SU-DHL-6 (cell line): Measurements from ENCODE around the gene TARBP2.

Experiments used
- H2AFZ ChIP-seq: fragments of 200-600 bp; sonication (generic); 2 replicates; pipeline ENCODE4 v1.6.1; 2014; ENCODE audit warnings: low read depth, mild to moderate bottlenecking, moderate library complexity, mixed read lengths, antibody characterized with exemption, low read length; ENCODE audit not compliant: severe bottlenecking
- H3F3A ChIP-seq: fragments of 200-600 bp; shearing (Covaris generic); 2 replicates; pipeline ENCODE4 v1.6.0; 2016; ENCODE audit warnings: antibody characterized with exemption, mild to moderate bottlenecking; ENCODE audit not compliant: insufficient read depth
- H3K27ac ChIP-seq: fragments of 200-600 bp; sonication (generic); 2 replicates; pipeline ENCODE4 v1.5.1; 2016; ENCODE audit warnings: low read depth, mild to moderate bottlenecking, low read length, moderate library complexity, mixed read lengths
- H3K27me3 ChIP-seq: fragments of 200-600 bp; sonication (generic), shearing (Covaris generic); 2 replicates; pipeline ENCODE4 v1.6.0; 2014; ENCODE audit warnings: mild to moderate bottlenecking, low read length
- H3K36me3 ChIP-seq: fragments of 200-600 bp; sonication (generic); 2 replicates; pipeline ENCODE4 v1.6.1; 2014; ENCODE audit warnings: mild to moderate bottlenecking, low read length, mixed read lengths
- H3K4me2 ChIP-seq: fragments of 300-600, 200-600 bp; shearing (Covaris generic), sonication (generic); 2 replicates; pipeline ENCODE4 v1.6.0; 2014; ENCODE audit warnings: low read length, low read depth, mild to moderate bottlenecking; ENCODE audit not compliant: poor library complexity, severe bottlenecking
- H3K4me3 ChIP-seq: fragments of 200-600 bp; sonication (generic); 2 replicates; pipeline ENCODE4 v1.5.1; 2014; ENCODE audit warnings: antibody characterized with exemption, low read length, mild to moderate bottlenecking, mixed read lengths; ENCODE audit not compliant: insufficient read depth, poor library complexity, severe bottlenecking
- H3K79me2 ChIP-seq: fragments of 200-600 bp; sonication (generic); 2 replicates; pipeline ENCODE4 v1.6.1; 2014; ENCODE audit warnings: mild to moderate bottlenecking, low read length, moderate library complexity; ENCODE audit not compliant: insufficient read depth
- H3K9ac ChIP-seq: fragments of 200-600 bp; sonication (generic); 2 replicates; pipeline ENCODE4 v1.7.0; 2014; ENCODE audit warnings: mild to moderate bottlenecking, low read length
- H3K9me2 ChIP-seq: fragments of 200-600 bp; sonication (generic); replicated peaks from 2 replicates; pipeline ENCODE4 v1.6.1; 2014; ENCODE audit warnings: low read length; ENCODE audit not compliant: insufficient read depth
- H3K9me3 ChIP-seq: fragments of 200-600 bp; sonication (generic); 2 replicates; pipeline ENCODE4 v1.6.1; 2014; ENCODE audit warnings: low read length, mixed read lengths; ENCODE audit not compliant: insufficient read depth
- H4K20me1 ChIP-seq: fragments of 200-600 bp; sonication (generic); 2 replicates; pipeline ENCODE4 v1.6.1; 2014; ENCODE audit warnings: low read depth, mild to moderate bottlenecking, antibody characterized with exemption, low read length, moderate library complexity, mixed read lengths
- EZH2phosphoT487 ChIP-seq: fragments of 200-600 bp; sonication (generic), shearing (Covaris generic); conservative IDR thresholded peaks from 2 replicates; pipeline ENCODE4 v1.6.1; 2018; ENCODE audit warnings: mild to moderate bottlenecking, antibody characterized with exemption, low read length, moderate library complexity, mixed read lengths
- TF ChIP-seq, protein P1 (sequence below): fragments of 200-600 bp; sonication (generic); IDR thresholded peaks from one replicate; pipeline ENCODE4 v1.5.1; 2017; ENCODE audit warnings: antibody characterized with exemption, mild to moderate bottlenecking, low read length, moderate library complexity; ENCODE audit not compliant: insufficient read depth, poor library complexity, severe bottlenecking

TARBP2 gene

GRCh38 chr12:53459097-53459496, 42.0 kb upstream of the TARBP2 start:
- H4K20me1 ChIP-seq: peaks cover 51% of the 10 kb centered on the region
- no peak overlapping the region for H3K27ac ChIP-seq

GRCh38 chr12:53461059-53461458, 40.0 kb upstream of the TARBP2 start:
- H3K4me2 ChIP-seq: no peak overlapping the region
- H3K36me3 ChIP-seq: peaks cover 85% of the 10 kb centered on the region
- no peaks in the 10 kb centered on the region for H3K9me3 ChIP-seq
- H4K20me1 ChIP-seq: peaks cover 40% of the 10 kb centered on the region
- H3K9ac ChIP-seq: no peak overlapping the region
- H3K27ac ChIP-seq: no peak overlapping the region
- H2AFZ ChIP-seq: no peak overlapping the region
- no peaks in the 10 kb centered on the region for H3K9me2 ChIP-seq
- TF ChIP-seq EZH2phosphoT487: no peak
- TF ChIP-seq, protein P1, sequence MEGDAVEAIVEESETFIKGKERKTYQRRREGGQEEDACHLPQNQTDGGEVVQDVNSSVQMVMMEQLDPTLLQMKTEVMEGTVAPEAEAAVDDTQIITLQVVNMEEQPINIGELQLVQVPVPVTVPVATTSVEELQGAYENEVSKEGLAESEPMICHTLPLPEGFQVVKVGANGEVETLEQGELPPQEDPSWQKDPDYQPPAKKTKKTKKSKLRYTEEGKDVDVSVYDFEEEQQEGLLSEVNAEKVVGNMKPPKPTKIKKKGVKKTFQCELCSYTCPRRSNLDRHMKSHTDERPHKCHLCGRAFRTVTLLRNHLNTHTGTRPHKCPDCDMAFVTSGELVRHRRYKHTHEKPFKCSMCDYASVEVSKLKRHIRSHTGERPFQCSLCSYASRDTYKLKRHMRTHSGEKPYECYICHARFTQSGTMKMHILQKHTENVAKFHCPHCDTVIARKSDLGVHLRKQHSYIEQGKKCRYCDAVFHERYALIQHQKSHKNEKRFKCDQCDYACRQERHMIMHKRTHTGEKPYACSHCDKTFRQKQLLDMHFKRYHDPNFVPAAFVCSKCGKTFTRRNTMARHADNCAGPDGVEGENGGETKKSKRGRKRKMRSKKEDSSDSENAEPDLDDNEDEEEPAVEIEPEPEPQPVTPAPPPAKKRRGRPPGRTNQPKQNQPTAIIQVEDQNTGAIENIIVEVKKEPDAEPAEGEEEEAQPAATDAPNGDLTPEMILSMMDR: no peak
- H3K27me3 ChIP-seq: no peaks in the 10 kb centered on the region
- H3K4me3 ChIP-seq: no peak overlapping the region
- peaks cover 23% of the 10 kb centered on the region for H3F3A ChIP-seq
- H3K79me2 ChIP-seq: peaks cover 73% of the 10 kb centered on the region

More at GRCh38 chr12:53459097-53459496, 42.0 kb upstream of the TARBP2 start:
- Histone ChIP-seq H3K4me2 (no peak overlapping the region), H3K27me3 (no peaks in the 10 kb centered on the region), H3K36me3 (peaks cover 85% of the 10 kb centered on the region), H3F3A (peaks cover 24% of the 10 kb centered on the region; the same call in 1 of the 2 replicates), H2AFZ (no peak overlapping the region), H3K9me2 (no peaks in the 10 kb centered on the region), H3K9ac (no peak overlapping the region), H3K79me2 (peaks cover 86% of the 10 kb centered on the region), H3K4me3 (no peak overlapping the region), H3K9me3 (no peaks in the 10 kb centered on the region)
- TF ChIP-seq EZH2phosphoT487: no peak
- TF ChIP-seq, protein P1: no peak

DNA sequence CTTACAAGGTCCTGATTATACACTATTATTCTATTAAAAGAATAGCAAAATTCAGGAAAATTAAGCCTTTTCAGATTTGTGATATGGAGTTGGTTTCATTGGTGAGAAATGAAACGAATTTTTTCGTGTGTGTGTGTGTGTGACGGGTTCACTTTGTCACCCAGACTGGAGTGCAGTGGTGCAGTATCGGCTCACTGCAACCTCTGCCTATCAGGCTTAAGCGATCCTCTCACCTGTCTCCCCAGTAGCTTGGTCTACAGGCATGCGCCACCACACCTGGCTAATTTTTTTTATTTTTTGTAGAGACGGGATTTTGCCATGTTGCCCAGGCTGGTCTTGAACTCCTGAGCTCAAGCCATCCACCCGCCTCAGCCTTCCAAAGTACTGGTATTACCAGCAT, 39.5 kb upstream of the TARBP2 start:
- no peaks in the 10 kb centered on the region for H3K27me3 ChIP-seq
- no peak overlapping the region for H3K4me3 ChIP-seq
- H2AFZ ChIP-seq: no peak overlapping the region
- H3K27ac ChIP-seq: no peak overlapping the region
- H3K9me3 ChIP-seq: no peaks in the 10 kb centered on the region
- H3K4me2 ChIP-seq: no peak overlapping the region
- no peaks in the 10 kb centered on the region for H3K9me2 ChIP-seq
- no peak overlapping the region for H3K9ac ChIP-seq
- H3K79me2 ChIP-seq: peaks cover 73% of the 10 kb centered on the region
- no peak for TF ChIP-seq EZH2phosphoT487
- TF ChIP-seq, protein P1: no peak
- peaks cover 43% of the 10 kb centered on the region for H4K20me1 ChIP-seq
- peaks cover 85% of the 10 kb centered on the region for H3K36me3 ChIP-seq
- peaks cover 27% of the 10 kb centered on the region for H3F3A ChIP-seq
